Measurements from ENCODE around the gene PDE4A.
"Not testable (repeated sequence)": the region's sequence is repeated elsewhere in the genome, so short reads cannot be mapped to it uniquely, and the experiment has no call there.

PDE4A gene

GRCh38 chr19:10453852-10454251 is 33.5 kb downstream of the PDE4A start:
- H3K4me3 ChIP-seq (replicated peaks in 1 of 2; ENCODE audit: low read depth in 2 of 2, low read length in 2 of 2), result no peak overlapping the region
- no peak for TF ChIP-seq CTCF (IDR thresholded peaks at IDR 0.05; ENCODE audit: low read depth, low read length)
- DNase-seq (ENCODE audit: low read depth in 2 of 2), result no peak

GRCh38 chr19:10454267-10454666 is 33.9 kb downstream of the PDE4A start:
- peak; percentile 12 to 18 for DNase-seq (ENCODE audit: low read depth in 2 of 2)
- TF ChIP-seq CTCF (IDR thresholded peaks at IDR 0.05; ENCODE audit: low read depth, low read length), result no peak
- H3K4me3 ChIP-seq (replicated peaks in 1 of 2; ENCODE audit: low read depth in 2 of 2, low read length in 2 of 2), result no peak overlapping the region

- not testable (repeated sequence) for H3K4me3 ChIP-seq (replicated peaks in 1 of 2; ENCODE audit: low read depth in 2 of 2, low read length in 2 of 2); DNase-seq (ENCODE audit: low read depth in 2 of 2)
Observed at GRCh38 chr19:10458733-10459132, 38.4 kb downstream of the PDE4A start.

- H3K4me3 ChIP-seq (replicated peaks in 1 of 2; ENCODE audit: low read depth in 2 of 2, low read length in 2 of 2), result no peak overlapping the region
- DNase-seq (ENCODE audit: low read depth in 2 of 2), result no peak
- TF ChIP-seq CTCF (IDR thresholded peaks at IDR 0.05; ENCODE audit: low read depth, low read length), result no peak
Observed at GRCh38 chr19:10460714-10461046, 40.3 kb downstream of the PDE4A start.

- TF ChIP-seq CTCF (IDR thresholded peaks at IDR 0.05; ENCODE audit: low read depth, low read length), result no peak
- DNase-seq (ENCODE audit: low read depth in 2 of 2), result peak; percentile 89 to 96
- peak overlapping the region; percentile 36 for H3K4me3 ChIP-seq (replicated peaks in 1 of 2; ENCODE audit: low read depth in 2 of 2, low read length in 2 of 2)
Observed at GRCh38 chr19:10461047-10461949, 41.0 kb downstream of the PDE4A start.

GRCh38 chr19:10462042-10462441 is 41.7 kb downstream of the PDE4A start:
- H3K4me3 ChIP-seq (replicated peaks in 1 of 2; ENCODE audit: low read depth in 2 of 2, low read length in 2 of 2); DNase-seq (ENCODE audit: low read depth in 2 of 2): not testable (repeated sequence)

- no peak for DNase-seq (ENCODE audit: low read depth in 2 of 2)
- no peak for TF ChIP-seq CTCF (IDR thresholded peaks at IDR 0.05; ENCODE audit: low read depth, low read length)
- no peak overlapping the region for H3K4me3 ChIP-seq (replicated peaks in 1 of 2; ENCODE audit: low read depth in 2 of 2, low read length in 2 of 2)
Observed at GRCh38 chr19:10462557-10462956, 42.2 kb downstream of the PDE4A start.

- H3K4me3 ChIP-seq (replicated peaks in 1 of 2; ENCODE audit: low read depth in 2 of 2, low read length in 2 of 2), result no peak overlapping the region
- no peak for DNase-seq (ENCODE audit: low read depth in 2 of 2)
- no peak for TF ChIP-seq CTCF (IDR thresholded peaks at IDR 0.05; ENCODE audit: low read depth, low read length)
Observed at GRCh38 chr19:10464456-10464855, 44.1 kb downstream of the PDE4A start.
